Fibroblast of peridontal ligament (primary cell): ENCODE results near the gene CFHR4.
"Not testable (repeated sequence)": the region's sequence is repeated elsewhere in the genome, so short reads cannot be mapped to it uniquely, and the experiment has no call there.

Experiments
- DNase-seq: peaks from one replicate; pipeline ENCODE4 v3.0.0-alpha.2; 2010; ENCODE audit errors: extremely low read depth

Gene CFHR4

GRCh38 chr1:196941474-196941873 lies 53.6 kb downstream of the CFHR4 start:
- DNase-seq = not testable (repeated sequence)

DNA sequence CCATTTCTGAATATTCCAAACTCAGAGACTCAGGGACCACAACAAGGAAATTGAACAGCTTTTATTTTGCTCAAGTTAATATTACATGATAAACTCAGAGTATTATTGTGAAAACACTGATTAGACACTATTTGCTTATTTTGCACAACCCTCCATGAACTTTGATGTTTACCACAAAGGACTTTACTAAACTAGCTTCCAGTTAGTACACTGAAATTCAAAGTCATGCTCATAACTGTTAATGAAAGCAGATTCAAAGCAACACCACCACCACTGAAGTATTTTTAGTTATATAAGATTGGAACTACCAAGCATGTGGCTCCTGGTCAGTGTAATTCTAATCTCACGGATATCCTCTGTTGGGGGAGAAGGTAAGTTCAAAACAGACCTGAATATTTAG lies 55.7 kb downstream of the CFHR4 start, which contains the start of gene CFHR2:
TSS of gene CFHR2 (plus strand) at position 171 of the 400 bp plus-strand sequence. CDS start at position 314, 143 bp downstream.
- not testable (repeated sequence) for DNase-seq

GRCh38 chr1:196951711-196952394 lies 64.0 kb downstream of the CFHR4 start:
- peak; percentile 58 for DNase-seq

DNA sequence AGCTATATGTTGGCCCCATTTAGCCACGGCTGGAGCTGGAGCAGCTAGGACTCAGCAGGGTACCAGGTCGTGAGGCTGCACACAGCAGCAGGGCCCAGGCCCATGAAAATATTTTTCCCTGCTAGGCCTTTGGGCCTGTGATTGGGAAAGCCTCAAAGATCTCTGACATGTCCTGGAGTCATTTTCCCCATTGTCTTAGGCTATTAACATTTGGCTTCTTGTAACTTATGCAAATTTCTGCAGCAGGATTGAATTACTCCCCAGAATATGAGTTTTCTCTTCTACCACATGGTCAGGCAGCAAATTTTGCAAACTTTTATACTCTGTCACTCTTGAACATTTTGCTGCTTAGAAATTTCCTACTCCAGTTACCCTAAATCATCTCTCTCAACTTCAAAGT lies 66.9 kb downstream of the CFHR4 start:
- DNase-seq = no peak

- no peak for DNase-seq
Observed at GRCh38 chr1:196955926-196956325, 68.1 kb downstream of the CFHR4 start.

- DNase-seq = no peak
Observed at GRCh38 chr1:196960854-196961253, 73.0 kb downstream of the CFHR4 start.
